Activated CD8-positive, alpha-beta memory T cell treated with anti-CD3 and anti-CD28 coated beads, Interleukin-2, amount 50 U/mL, for 1 hour (primary cell): ENCODE results near the gene ARHGEF19.
"Not testable (repeated sequence)": the region's sequence is repeated elsewhere in the genome, so short reads cannot be mapped to it uniquely, and the experiment has no call there.

Source experiments
- DNase-seq: peaks from one replicate; pipeline ENCODE4 v3.0.0-alpha.2; 2020; ENCODE audit errors: extremely low read depth

Gene ARHGEF19

GRCh38 chr1:16221499-16221898 is 9.0 kb upstream of the ARHGEF19 start:
- no peak for DNase-seq

GRCh38 chr1:16219968-16220500 is 7.6 kb upstream of the ARHGEF19 start:
- no peak for DNase-seq

DNA sequence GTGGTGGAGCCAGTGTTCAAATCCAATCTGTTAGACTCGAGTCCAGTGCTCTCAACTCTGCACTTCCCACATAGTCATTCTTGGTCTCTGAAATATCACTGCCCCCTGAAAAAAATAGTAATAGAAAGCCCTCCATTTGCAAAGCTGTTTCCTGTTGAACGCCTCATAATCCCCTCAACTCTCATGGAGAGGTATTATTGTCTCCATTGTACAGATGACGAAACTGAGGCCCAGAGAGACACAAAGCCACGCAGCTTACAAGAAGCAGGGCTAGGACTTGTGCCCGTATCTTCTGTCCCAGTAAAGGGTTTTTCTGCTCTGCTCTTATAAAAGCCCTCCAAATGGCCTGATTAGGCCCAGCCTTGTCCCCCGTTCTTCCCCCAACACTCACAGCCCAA is 6.2 kb upstream of the ARHGEF19 start:
- no peak for DNase-seq

DNA sequence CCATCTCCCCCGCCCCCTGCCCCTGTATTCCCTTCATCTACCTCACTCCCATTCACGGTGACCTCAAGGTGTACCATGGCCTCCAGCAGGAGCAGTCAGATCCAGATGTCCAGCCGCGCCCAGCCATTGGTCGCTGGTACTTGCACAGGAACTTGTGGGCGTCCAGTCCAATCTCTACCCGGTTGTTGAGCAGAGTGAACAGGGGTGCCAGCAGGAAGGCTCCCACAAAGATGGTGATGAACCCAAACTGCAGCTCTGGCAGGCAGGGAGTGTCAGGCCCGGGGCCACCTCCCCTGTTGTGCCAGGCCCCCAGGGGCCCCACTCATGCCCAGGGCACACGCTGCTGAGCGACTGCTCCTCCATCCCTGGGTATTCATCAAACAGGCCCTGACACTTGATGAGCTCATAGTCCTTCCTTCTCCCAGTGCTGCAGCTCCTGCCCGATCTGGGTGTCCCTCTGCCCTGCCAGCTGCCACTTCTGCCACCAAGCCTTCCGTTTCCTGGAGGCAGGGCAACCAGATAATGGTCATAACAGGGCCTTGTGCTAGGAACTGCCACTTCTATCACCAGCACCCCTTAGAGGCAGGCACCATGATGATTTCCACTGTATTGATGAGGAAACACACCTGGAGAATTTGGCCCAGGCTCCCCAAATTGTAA is 5.7 kb upstream of the ARHGEF19 start:
- DNase-seq: no peak

GRCh38 chr1:16217061-16217785 is 4.8 kb upstream of the ARHGEF19 start:
- DNase-seq: peak; percentile 84

- DNase-seq: peak; percentile 31
Observed at GRCh38 chr1:16215882-16216753, 3.7 kb upstream of the ARHGEF19 start.

DNA sequence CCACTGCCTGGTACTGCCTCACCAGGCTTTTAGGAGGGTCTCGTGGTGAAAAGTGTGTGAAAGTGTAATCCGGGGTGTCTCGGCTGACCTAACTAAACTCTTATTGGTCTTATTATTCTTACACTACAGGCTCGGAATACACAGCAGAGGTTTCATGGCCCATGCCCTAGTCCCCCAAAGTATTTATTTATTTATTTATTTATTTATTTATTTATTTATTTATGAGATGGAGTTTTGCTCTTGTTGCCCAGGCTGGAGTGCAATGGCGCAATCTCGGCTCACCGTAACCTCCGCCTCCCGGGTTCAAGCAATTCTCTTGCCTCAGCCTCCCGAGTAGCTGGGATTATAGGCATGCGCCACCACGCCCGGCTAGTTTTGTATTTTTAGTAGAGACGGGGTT is 2.8 kb upstream of the ARHGEF19 start:
- DNase-seq: not testable (repeated sequence)

DNA sequence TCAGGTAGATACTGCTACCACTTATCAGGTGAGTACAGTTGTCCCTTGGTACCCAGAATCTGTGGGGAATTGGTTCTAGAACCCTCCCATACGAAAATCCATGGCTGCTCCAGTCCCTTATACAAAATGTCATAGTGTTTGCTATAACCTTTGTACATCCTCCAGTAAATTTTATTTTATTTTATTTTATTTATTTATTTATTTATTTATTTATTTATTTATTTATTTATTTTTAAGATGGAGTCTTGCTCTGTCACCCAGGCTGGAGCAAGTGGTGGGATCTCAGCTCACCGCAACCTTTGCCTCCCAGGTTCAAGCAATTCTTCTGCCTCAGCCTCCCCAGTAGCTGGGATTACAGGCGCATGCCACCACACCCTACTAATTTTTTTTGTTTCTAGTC is 1.1 kb upstream of the ARHGEF19 start:
- DNase-seq: not testable (repeated sequence)

GRCh38 chr1:16213013-16213412 is 561 bp upstream of the ARHGEF19 start:
- DNase-seq: no peak

DNA sequence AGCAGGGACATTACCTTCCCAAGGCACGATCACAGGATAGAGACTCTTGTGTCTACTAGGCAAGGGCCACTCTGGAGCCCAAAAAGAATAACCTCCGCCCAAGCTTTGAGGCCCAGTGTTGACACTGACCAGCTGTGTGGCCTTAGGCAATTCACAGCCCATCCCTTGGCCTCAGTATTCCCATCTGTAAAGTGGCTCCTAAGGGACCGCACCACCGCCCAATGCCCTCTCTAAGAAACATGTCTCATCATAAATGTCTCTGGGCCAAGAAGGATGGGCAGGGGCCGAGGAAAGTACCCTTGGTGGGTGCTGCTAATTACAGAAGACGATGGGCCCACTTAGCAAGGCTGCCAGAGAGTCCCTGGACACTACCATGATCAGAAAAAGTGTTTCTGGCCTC is 628 bp downstream of the ARHGEF19 start:
- no peak for DNase-seq

GRCh38 chr1:16210581-16210980 is 1.9 kb downstream of the ARHGEF19 start:
- DNase-seq: no peak

GRCh38 chr1:16209847-16210407 is 2.5 kb downstream of the ARHGEF19 start:
- no peak for DNase-seq

GRCh38 chr1:16209132-16209846 is 3.2 kb downstream of the ARHGEF19 start:
- DNase-seq: no peak

DNA sequence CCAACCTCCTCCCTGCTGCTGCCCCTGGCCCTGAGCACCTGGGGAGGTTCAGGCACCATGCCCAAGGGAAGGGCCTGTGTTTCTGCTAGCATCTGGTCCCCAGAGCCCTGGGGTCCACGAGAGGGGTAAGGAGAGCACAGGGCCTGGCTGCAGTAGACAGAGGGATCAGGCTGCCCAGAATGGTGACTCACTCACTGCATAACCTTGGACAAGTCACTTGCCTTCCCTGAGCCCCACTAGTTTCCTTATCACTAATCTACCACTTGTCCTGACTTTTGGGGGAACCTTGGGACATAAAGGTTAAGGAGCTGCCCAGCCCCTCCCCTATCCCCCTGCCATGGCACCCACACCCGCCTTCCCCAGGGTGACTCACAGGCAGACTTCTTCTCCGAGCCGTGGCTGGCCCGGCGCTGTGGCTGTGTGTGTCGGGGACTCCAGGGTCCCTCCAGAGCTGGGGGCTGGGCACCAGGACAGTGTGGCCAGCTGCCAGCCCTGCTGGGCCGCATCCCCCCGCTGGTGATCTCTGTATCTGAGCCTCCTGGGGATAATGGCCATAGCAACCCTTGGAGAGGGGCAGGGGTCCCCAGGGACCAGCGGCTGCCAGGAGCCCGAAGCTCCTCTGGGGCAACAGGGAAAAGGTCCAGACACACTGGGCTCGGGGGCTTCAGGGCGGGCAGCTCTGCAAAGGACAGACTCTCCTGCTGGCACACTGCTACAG is 4.0 kb downstream of the ARHGEF19 start:
- DNase-seq: no peak

GRCh38 chr1:16207318-16208269 is 4.9 kb downstream of the ARHGEF19 start:
- DNase-seq: no peak

- peak; percentile 84 for DNase-seq
Observed at GRCh38 chr1:16206547-16207317, 5.7 kb downstream of the ARHGEF19 start.

- no peak for DNase-seq
Observed at GRCh38 chr1:16205891-16206546, 6.4 kb downstream of the ARHGEF19 start.

- DNase-seq: no peak
Observed at GRCh38 chr1:16205334-16205671, 7.1 kb downstream of the ARHGEF19 start.
